H9 (cell line): Measurements from ENCODE around the gene LRRC8C. TPM values are rescaled to one million over a fixed set of nuclear protein-coding genes. Genes with fewer than 3 reads are reported as not detected.

Source experiments
- DNase-seq: peaks from one replicate; pipeline ENCODE4 v3.0.0-alpha.2; 2017
- H2AFZ ChIP-seq: one replicate; pipeline ENCODE4 v1.6.1; 2013; ENCODE audit warnings: mild to moderate bottlenecking, low read length, control low read depth, moderate library complexity
- H2AK5ac ChIP-seq: 2 replicates; pipeline ENCODE4 v1.6.1; 2013; ENCODE audit warnings: low read length, control low read depth, mixed read lengths; ENCODE audit not compliant: insufficient read length
- H2BK120ac ChIP-seq: one replicate; pipeline ENCODE4 v1.6.1; 2013; ENCODE audit warnings: low read depth, mild to moderate bottlenecking, low read length, control low read depth, inconsistent platforms; ENCODE audit not compliant: poor library complexity, severe bottlenecking
- H2BK12ac ChIP-seq: 2 replicates; pipeline ENCODE4 v1.6.1; 2013; ENCODE audit warnings: low read length, control low read depth, mixed read lengths, low read depth; ENCODE audit not compliant: insufficient read length
- H2BK15ac ChIP-seq: 2 replicates; pipeline ENCODE4 v1.6.1; 2013; ENCODE audit warnings: low read depth, low read length, control low read depth
- H2BK20ac ChIP-seq: one replicate; pipeline ENCODE4 v1.6.1; 2013; ENCODE audit warnings: low read depth, mild to moderate bottlenecking, low read length, control low read depth, inconsistent platforms; ENCODE audit not compliant: poor library complexity, severe bottlenecking
- H2BK5ac ChIP-seq: 2 replicates; pipeline ENCODE4 v1.6.1; 2013; ENCODE audit warnings: low read length, control low read depth, mixed read lengths; ENCODE audit not compliant: insufficient read length
- H3K14ac ChIP-seq: 2 replicates; pipeline ENCODE4 v1.6.1; 2013; ENCODE audit warnings: low read length, control low read depth; ENCODE audit not compliant: insufficient read depth
- H3K18ac ChIP-seq: 2 replicates; pipeline ENCODE4 v1.6.1; 2013; ENCODE audit warnings: low read depth, mild to moderate bottlenecking, mixed read lengths, low read length, control low read depth; ENCODE audit not compliant: insufficient read length
- H3K23ac ChIP-seq: 2 replicates; pipeline ENCODE4 v1.6.1; 2013; ENCODE audit warnings: low read length, control low read depth, mixed read lengths, low read depth; ENCODE audit not compliant: insufficient read length
- H3K23me2 ChIP-seq: 2 replicates; pipeline ENCODE4 v1.6.1; 2013; ENCODE audit warnings: low read depth, mild to moderate bottlenecking, mixed read lengths, low read length, control low read depth; ENCODE audit not compliant: insufficient read length, poor library complexity, severe bottlenecking
- H3K27ac ChIP-seq: 2 replicates; pipeline ENCODE4 v1.5.1; 2013; ENCODE audit warnings: low read length, control low read depth, mixed read lengths, low read depth; ENCODE audit not compliant: insufficient read length
- H3K27me3 ChIP-seq: 2 replicates; pipeline ENCODE4 v1.6.1; 2013; ENCODE audit warnings: low read length, control low read depth, inconsistent platforms; ENCODE audit not compliant: insufficient read depth
- H3K4ac ChIP-seq: 2 replicates; pipeline ENCODE4 v1.6.1; 2013; ENCODE audit warnings: low read depth, mild to moderate bottlenecking, control low read depth, inconsistent platforms, low read length, moderate library complexity
- H3K4me1 ChIP-seq: 2 replicates; pipeline ENCODE4 v1.6.1; 2013; ENCODE audit warnings: low read length, control low read depth, inconsistent platforms; ENCODE audit not compliant: insufficient read depth
- H3K4me2 ChIP-seq: 2 replicates; pipeline ENCODE4 v1.6.1; 2013; ENCODE audit warnings: low read length, control low read depth, mixed read lengths; ENCODE audit not compliant: insufficient read length, insufficient read depth
- H3K56ac ChIP-seq: 2 replicates; pipeline ENCODE4 v1.6.1; 2013; ENCODE audit warnings: low read depth, mild to moderate bottlenecking, mixed read lengths, low read length, control low read depth; ENCODE audit not compliant: insufficient read length
- H3K79me1 ChIP-seq: 2 replicates; pipeline ENCODE4 v1.6.1; 2013; ENCODE audit warnings: low read depth, mild to moderate bottlenecking, moderate library complexity, low read length, control low read depth, inconsistent platforms; ENCODE audit not compliant: insufficient read depth, poor library complexity, severe bottlenecking
- H3K79me2 ChIP-seq: 2 replicates; pipeline ENCODE4 v1.6.1; 2013; ENCODE audit warnings: low read length, control low read depth, inconsistent platforms; ENCODE audit not compliant: insufficient read depth
- H3K9ac ChIP-seq: 2 replicates; pipeline ENCODE4 v1.6.1; 2013; ENCODE audit warnings: low read length, control low read depth, mixed read lengths; ENCODE audit not compliant: insufficient read length; ENCODE audit errors: extremely low read depth
- H3K9me3 ChIP-seq: one replicate; pipeline ENCODE4 v1.6.1; 2013; ENCODE audit warnings: low read depth, low read length, inconsistent platforms; ENCODE audit not compliant: control insufficient read depth
- H3T11ph ChIP-seq: one replicate; pipeline ENCODE4 v1.6.1; 2013; ENCODE audit warnings: mild to moderate bottlenecking, low read length, control low read depth, inconsistent platforms
- H4K20me1 ChIP-seq: one replicate; pipeline ENCODE4 v1.6.1; 2013; ENCODE audit not compliant: control insufficient read depth, insufficient read length, insufficient read depth
- H4K5ac ChIP-seq: 2 replicates; pipeline ENCODE4 v1.6.1; 2013; ENCODE audit warnings: low read depth, mild to moderate bottlenecking, mixed read lengths, low read length, control low read depth; ENCODE audit not compliant: insufficient read length
- H4K8ac ChIP-seq: replicated peaks from 2 replicates; pipeline ENCODE4 v1.6.1; 2013; ENCODE audit warnings: low read length, control low read depth, mixed read lengths, low read depth; ENCODE audit not compliant: insufficient read length
- H4K91ac ChIP-seq: 2 replicates; pipeline ENCODE4 v1.6.1; 2013; ENCODE audit warnings: low read depth, mild to moderate bottlenecking, moderate library complexity, mixed read lengths, low read length, control low read depth; ENCODE audit not compliant: insufficient read length
- H3K27ac Mint-ChIP-seq, 3 experiments: 2 replicates in 2 of 3; 3 replicates in 1 of 3; pipeline ENCODE4 v1.8.0; 2020 to 2021; ENCODE audit warnings: mixed read lengths in 3 of 3, mild to moderate bottlenecking in 1 of 3, moderate library complexity in 1 of 3
- H3K27me3 Mint-ChIP-seq: 2 replicates; pipeline ENCODE4 v1.8.0; 2021; ENCODE audit warnings: low read depth, mild to moderate bottlenecking, moderate library complexity, mixed read lengths
- H3K36me3 Mint-ChIP-seq, 3 experiments: 2 replicates in 2 of 3; 3 replicates in 1 of 3; pipeline ENCODE4 v1.8.0; 2020 to 2021; ENCODE audit warnings: low read depth in 3 of 3, mixed read lengths in 3 of 3; ENCODE audit not compliant: insufficient read depth in 1 of 3
- H3K4me1 Mint-ChIP-seq, 2 experiments: 2 replicates each; pipeline ENCODE4 v1.8.0; 2020; ENCODE audit warnings: mixed read lengths in 2 of 2
- H3K4me3 Mint-ChIP-seq, 2 experiments: 2 replicates in 1 of 2; 3 replicates in 1 of 2; pipeline ENCODE4 v1.8.0; 2020 to 2021; ENCODE audit warnings: mild to moderate bottlenecking in 2 of 2, mixed read lengths in 2 of 2, moderate library complexity in 1 of 2
- H3K9me3 Mint-ChIP-seq, 2 experiments: 2 replicates in 1 of 2; 3 replicates in 1 of 2; pipeline ENCODE4 v1.8.0; 2020; ENCODE audit warnings: mild to moderate bottlenecking in 2 of 2, mixed read lengths in 2 of 2, moderate library complexity in 1 of 2
- WGBS: extraction: QIAGEN DNeasy Blood & Tissue Kit; methylation state at CpG from one replicate; pipeline ENCODE4 v1.1.7; 2013; ENCODE audit warnings: missing lambda C conversion rate, low lambda C conversion rate, mixed read lengths; ENCODE audit not compliant: insufficient read length; ENCODE audit errors: extremely low coverage; 5-methylcytosine and 5-hydroxymethylcytosine counted together
- total RNA-seq: library from RNA; stranded (reverse); gene quantifications from 2 replicates; pipeline ENCODE4 v1.2.1, GENCODE V29; 2021
- TF ChIP-seq, protein P1 (sequence below): fragments of 200-600 bp; sonication (generic); conservative IDR thresholded peaks from 3 replicates; pipeline ENCODE4 v1.8.0; 2021; ENCODE audit warnings: antibody characterized with exemption, mild to moderate bottlenecking

LRRC8C gene
- total RNA-seq, 1 experiment from 2014 or later = 1.9 TPM

- Histone ChIP-seq H2BK5ac (no peak overlapping the region), H3K23me2 (no peaks in the 10 kb centered on the region), H3K27me3 (no peaks in the 10 kb centered on the region), H3K56ac (no peak overlapping the region), H3K4ac (no peak overlapping the region), H3K9me3 (no peaks in the 10 kb centered on the region), H3K27ac (no peak overlapping the region), H2BK15ac (no peak overlapping the region), H3K4me2 (no peak overlapping the region), H3K4me1 (no peaks in the 10 kb centered on the region), H2AFZ (no peak overlapping the region), H4K8ac (no peak overlapping the region), H3K14ac (no peak overlapping the region), H2BK120ac (no peak overlapping the region), H3K23ac (no peak overlapping the region), H2BK12ac (no peak overlapping the region), H3K18ac (no peak overlapping the region), H3K9ac (no peak overlapping the region), H4K91ac (no peak overlapping the region), H3T11ph (no peak overlapping the region), H3K79me1 (no peaks in the 10 kb centered on the region), H2BK20ac (no peak overlapping the region), H3K79me2 (no peaks in the 10 kb centered on the region), H4K5ac (no peak overlapping the region), H4K20me1 (no peaks in the 10 kb centered on the region), H2AK5ac (no peak overlapping the region)
- Mint-ChIP-seq H3K27ac (no peak overlapping the region), H3K4me3 (no peak overlapping the region), H3K36me3 (no peaks in the 10 kb centered on the region), H3K27me3 (no peaks in the 10 kb centered on the region), H3K9me3 (no peaks in the 10 kb centered on the region), H3K4me1 (peaks cover 0 to 3% of the 10 kb centered on the region in 2 experiments; a peak in 1 of 4 replicates)
- DNase-seq = no peak
- TF ChIP-seq, protein P1, sequence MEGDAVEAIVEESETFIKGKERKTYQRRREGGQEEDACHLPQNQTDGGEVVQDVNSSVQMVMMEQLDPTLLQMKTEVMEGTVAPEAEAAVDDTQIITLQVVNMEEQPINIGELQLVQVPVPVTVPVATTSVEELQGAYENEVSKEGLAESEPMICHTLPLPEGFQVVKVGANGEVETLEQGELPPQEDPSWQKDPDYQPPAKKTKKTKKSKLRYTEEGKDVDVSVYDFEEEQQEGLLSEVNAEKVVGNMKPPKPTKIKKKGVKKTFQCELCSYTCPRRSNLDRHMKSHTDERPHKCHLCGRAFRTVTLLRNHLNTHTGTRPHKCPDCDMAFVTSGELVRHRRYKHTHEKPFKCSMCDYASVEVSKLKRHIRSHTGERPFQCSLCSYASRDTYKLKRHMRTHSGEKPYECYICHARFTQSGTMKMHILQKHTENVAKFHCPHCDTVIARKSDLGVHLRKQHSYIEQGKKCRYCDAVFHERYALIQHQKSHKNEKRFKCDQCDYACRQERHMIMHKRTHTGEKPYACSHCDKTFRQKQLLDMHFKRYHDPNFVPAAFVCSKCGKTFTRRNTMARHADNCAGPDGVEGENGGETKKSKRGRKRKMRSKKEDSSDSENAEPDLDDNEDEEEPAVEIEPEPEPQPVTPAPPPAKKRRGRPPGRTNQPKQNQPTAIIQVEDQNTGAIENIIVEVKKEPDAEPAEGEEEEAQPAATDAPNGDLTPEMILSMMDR = no peak
- WGBS = no CpG with 5 or more reads among the region's 1 CpG
Measured at GRCh38 chr1:89715677-89716076, 82.8 kb downstream of the LRRC8C start.
